MM.1S (cell line): ENCODE measurements around the gene ADAM8.

Source experiments
- DNase-seq: peaks from one replicate; pipeline ENCODE4 v3.0.0-alpha.2; 2015
- H2AFZ ChIP-seq: fragments of 300-600 bp; sonication (generic); 2 replicates; pipeline ENCODE4 v1.6.0; 2016; ENCODE audit warnings: antibody characterized with exemption, low read length
- H3F3A ChIP-seq: fragments of 300-600 bp; sonication (generic); 2 replicates; pipeline ENCODE4 v1.6.1; 2016; ENCODE audit warnings: mild to moderate bottlenecking, antibody characterized with exemption, low read length, moderate library complexity, mixed read lengths; ENCODE audit not compliant: insufficient read depth
- H3K27ac ChIP-seq: fragments of 300-600 bp; sonication (generic); 2 replicates; pipeline ENCODE4 v1.5.1; 2016; ENCODE audit warnings: mild to moderate bottlenecking, low read length
- H3K27me3 ChIP-seq: fragments of 300-600 bp; sonication (generic); replicated peaks from 2 replicates; pipeline ENCODE4 v1.6.0; 2016; ENCODE audit warnings: low read length; ENCODE audit not compliant: insufficient read depth
- H3K36me3 ChIP-seq: fragments of 300-600 bp; sonication (generic); replicated peaks from 2 replicates; pipeline ENCODE4 v1.6.1; 2016; ENCODE audit warnings: mild to moderate bottlenecking, low read length, mixed read lengths; ENCODE audit not compliant: insufficient read depth
- H3K4me1 ChIP-seq: fragments of 300-600 bp; sonication (generic); 2 replicates; pipeline ENCODE4 v1.6.1; 2016; ENCODE audit warnings: low read length, mixed read lengths
- H3K4me2 ChIP-seq: fragments of 300-600 bp; sonication (generic); 2 replicates; pipeline ENCODE4 v1.6.0; 2016; ENCODE audit warnings: low read depth, low read length
- H3K4me3 ChIP-seq: fragments of 300-600 bp; sonication (generic); 2 replicates; pipeline ENCODE4 v1.5.1; 2016; ENCODE audit warnings: low read length, mixed read lengths
- H3K79me2 ChIP-seq: fragments of 300-600 bp; sonication (generic); 2 replicates; pipeline ENCODE4 v1.6.1; 2016; ENCODE audit warnings: mixed run types, low read length, mixed read lengths
- H3K9ac ChIP-seq: fragments of 300-600 bp; sonication (generic); 2 replicates; pipeline ENCODE4 v1.6.1; 2016; ENCODE audit warnings: low read length, mixed read lengths
- H3K9me2 ChIP-seq: fragments of 300-600 bp; sonication (generic); replicated peaks from 2 replicates; pipeline ENCODE4 v1.6.1; 2016; ENCODE audit warnings: mild to moderate bottlenecking, low read length, mixed read lengths; ENCODE audit not compliant: insufficient read depth
- H3K9me3 ChIP-seq: fragments of 300-600 bp; sonication (generic); replicated peaks from 2 replicates; pipeline ENCODE4 v1.6.1; 2016; ENCODE audit warnings: mild to moderate bottlenecking, low read length, mixed read lengths; ENCODE audit not compliant: insufficient read depth
- H4K20me1 ChIP-seq: fragments of 300-600 bp; sonication (generic); 2 replicates; pipeline ENCODE4 v1.6.1; 2016; ENCODE audit warnings: mild to moderate bottlenecking, low read length, moderate library complexity, mixed read lengths; ENCODE audit not compliant: insufficient read depth
- CTCF ChIP-seq: fragments of 300-600 bp; sonication (generic); IDR thresholded peaks from 2 replicates; pipeline ENCODE4 v1.5.1; 2016; ENCODE audit warnings: antibody characterized with exemption, low read length, mixed read lengths
- EZH2 ChIP-seq: fragments of 300-600 bp; sonication (generic); optimal IDR thresholded peaks from 2 replicates; pipeline ENCODE3; 2017; ENCODE audit warnings: low read depth, mild to moderate bottlenecking, antibody characterized with exemption, low read length, mixed read lengths
- EZH2phosphoT487 ChIP-seq: fragments of 300-600 bp; sonication (generic); IDR thresholded peaks from 2 replicates; pipeline ENCODE4 v1.6.1; 2018; ENCODE audit warnings: antibody characterized with exemption, low read length

The ADAM8 gene

GRCh38 chr10:133226251-133226808, 50.3 kb downstream of the ADAM8 start:
- no peaks in the 10 kb centered on the region for H4K20me1 ChIP-seq
- no peak overlapping the region for H3K4me2 ChIP-seq
- H3K4me3 ChIP-seq: no peak overlapping the region
- H3K4me1 ChIP-seq: no peaks in the 10 kb centered on the region
- no peaks in the 10 kb centered on the region for H3K9me2 ChIP-seq
- no peak overlapping the region for H3K9ac ChIP-seq
- TF ChIP-seq EZH2 (no peak), CTCF (no peak), EZH2phosphoT487 (no peak)
- peaks cover 53% of the 10 kb centered on the region for H3K27me3 ChIP-seq
- H3K9me3 ChIP-seq: no peaks in the 10 kb centered on the region
- no peak overlapping the region for H2AFZ ChIP-seq
- no peaks in the 10 kb centered on the region for H3F3A ChIP-seq
- H3K79me2 ChIP-seq: no peaks in the 10 kb centered on the region
- H3K27ac ChIP-seq: no peak overlapping the region
- no peaks in the 10 kb centered on the region for H3K36me3 ChIP-seq
- DNase-seq: no peak

GRCh38 chr10:133225707-133226191, 50.9 kb downstream of the ADAM8 start:
- Histone ChIP-seq H3K4me3 (no peak overlapping the region), H3K9ac (no peak overlapping the region), H3K9me3 (no peaks in the 10 kb centered on the region), H3K27me3 (peaks cover 53% of the 10 kb centered on the region), H2AFZ (no peak overlapping the region), H3K4me1 (no peaks in the 10 kb centered on the region), H3K36me3 (no peaks in the 10 kb centered on the region), H3F3A (no peaks in the 10 kb centered on the region), H3K79me2 (no peaks in the 10 kb centered on the region), H3K9me2 (no peaks in the 10 kb centered on the region), H3K4me2 (peak overlapping the region; percentile 61; the same call in 1 of the 2 replicates), H4K20me1 (no peaks in the 10 kb centered on the region), H3K27ac (no peak overlapping the region)
- TF ChIP-seq CTCF (no peak), EZH2 (no peak), EZH2phosphoT487 (no peak)
- DNase-seq: no peak

GRCh38 chr10:133224756-133225372, 51.8 kb downstream of the ADAM8 start:
- Histone ChIP-seq H3K9ac (no peak overlapping the region), H3F3A (no peaks in the 10 kb centered on the region), H3K4me1 (no peaks in the 10 kb centered on the region), H3K4me2 (peak overlapping the region; percentile 61), H4K20me1 (no peaks in the 10 kb centered on the region), H3K27ac (no peak overlapping the region), H3K27me3 (peaks cover 53% of the 10 kb centered on the region), H3K9me3 (no peaks in the 10 kb centered on the region), H3K4me3 (peak overlapping the region; percentile 41), H3K79me2 (no peaks in the 10 kb centered on the region), H2AFZ (peak overlapping the region; percentile 46; the same call in 1 of the 2 replicates), H3K36me3 (no peaks in the 10 kb centered on the region), H3K9me2 (no peaks in the 10 kb centered on the region)
- no peak for DNase-seq
- TF ChIP-seq EZH2: no peak
- TF ChIP-seq EZH2phosphoT487: no peak
- TF ChIP-seq CTCF: no peak
